Endothelial cell of umbilical vein (primary cell): ENCODE data around the gene ATF3.

Experiments
- EZH2 ChIP-seq: IDR thresholded peaks from 2 replicates; pipeline ENCODE4 v1.6.1; 2012; ENCODE audit warnings: borderline replicate concordance, low read depth, mild to moderate bottlenecking, moderate library complexity, low read length, inconsistent platforms; ENCODE audit not compliant: severe bottlenecking
- FOS ChIP-seq: IDR thresholded peaks from 2 replicates; pipeline ENCODE4 v1.6.1; 2011; ENCODE audit warnings: mild to moderate bottlenecking, low read length, moderate library complexity, borderline replicate concordance; ENCODE audit not compliant: insufficient read depth
- GATA2 ChIP-seq: IDR thresholded peaks from 2 replicates; pipeline ENCODE4 v1.7.0; 2011; ENCODE audit warnings: low read depth, mild to moderate bottlenecking, moderate library complexity, mixed read lengths, low read length; ENCODE audit not compliant: insufficient read length, insufficient read depth
- MYC ChIP-seq: IDR thresholded peaks from one replicate; pipeline ENCODE4 v1.6.1; 2011; ENCODE audit warnings: mild to moderate bottlenecking, low read depth, low read length
- POLR2A ChIP-seq: IDR thresholded peaks from 2 replicates; pipeline ENCODE4 v1.6.1; 2012; ENCODE audit warnings: low read depth, mild to moderate bottlenecking, control low read depth, low read length
- POLR2AphosphoS5 ChIP-seq: IDR thresholded peaks from 2 replicates; pipeline ENCODE4 v1.6.1; 2012; ENCODE audit warnings: low read depth, mild to moderate bottlenecking, control low read depth, low read length, moderate library complexity; ENCODE audit not compliant: insufficient read depth
- TF ChIP-seq, protein P1 (sequence below), 2 donors: IDR thresholded peaks; 1 replicate in 1 of 2; 2 replicates in 1 of 2; pipeline ENCODE4 v1.5.1; 2011; ENCODE audit warnings: low read length in 2 of 2, mild to moderate bottlenecking in 2 of 2, moderate library complexity in 2 of 2, control low read depth in 1 of 2, inconsistent platforms in 1 of 2, low read depth in 1 of 2; ENCODE audit not compliant: insufficient read depth in 1 of 2; ENCODE audit errors: extremely low read depth in 1 of 2
- TF ChIP-seq, protein P2 (sequence below): IDR thresholded peaks from 2 replicates; pipeline ENCODE4 v1.6.1; 2011; ENCODE audit not compliant: insufficient read depth, insufficient read length

DNA sequence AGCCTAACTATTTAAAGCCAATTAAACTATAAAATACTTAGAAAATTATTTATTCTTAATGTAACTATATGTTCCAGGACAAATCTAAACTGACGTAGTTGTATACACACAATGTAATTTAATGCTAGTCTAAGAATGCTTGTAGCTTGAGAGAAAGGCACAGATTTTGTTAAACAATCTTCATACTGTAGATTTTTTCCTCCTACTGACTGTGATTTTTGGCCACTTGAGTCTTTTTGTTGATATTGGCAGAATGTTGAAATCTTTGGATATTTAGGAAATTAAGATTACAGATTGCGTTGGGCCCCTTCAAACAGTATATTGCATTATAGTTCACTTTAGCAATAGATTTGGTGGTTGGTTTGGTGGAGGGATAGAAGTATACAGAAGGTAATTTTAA is 40.5 kb downstream of the ATF3 start:
- TF ChIP-seq POLR2A (no peak), POLR2AphosphoS5 (no peak), FOS (no peak), MYC (no peak), EZH2 (no peak), GATA2 (no peak)
- TF ChIP-seq, protein P1, sequence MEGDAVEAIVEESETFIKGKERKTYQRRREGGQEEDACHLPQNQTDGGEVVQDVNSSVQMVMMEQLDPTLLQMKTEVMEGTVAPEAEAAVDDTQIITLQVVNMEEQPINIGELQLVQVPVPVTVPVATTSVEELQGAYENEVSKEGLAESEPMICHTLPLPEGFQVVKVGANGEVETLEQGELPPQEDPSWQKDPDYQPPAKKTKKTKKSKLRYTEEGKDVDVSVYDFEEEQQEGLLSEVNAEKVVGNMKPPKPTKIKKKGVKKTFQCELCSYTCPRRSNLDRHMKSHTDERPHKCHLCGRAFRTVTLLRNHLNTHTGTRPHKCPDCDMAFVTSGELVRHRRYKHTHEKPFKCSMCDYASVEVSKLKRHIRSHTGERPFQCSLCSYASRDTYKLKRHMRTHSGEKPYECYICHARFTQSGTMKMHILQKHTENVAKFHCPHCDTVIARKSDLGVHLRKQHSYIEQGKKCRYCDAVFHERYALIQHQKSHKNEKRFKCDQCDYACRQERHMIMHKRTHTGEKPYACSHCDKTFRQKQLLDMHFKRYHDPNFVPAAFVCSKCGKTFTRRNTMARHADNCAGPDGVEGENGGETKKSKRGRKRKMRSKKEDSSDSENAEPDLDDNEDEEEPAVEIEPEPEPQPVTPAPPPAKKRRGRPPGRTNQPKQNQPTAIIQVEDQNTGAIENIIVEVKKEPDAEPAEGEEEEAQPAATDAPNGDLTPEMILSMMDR (IDR thresholded peaks at IDR 0.05; ENCODE audit: extremely low read depth in 1 of 2, insufficient read depth in 1 of 2, low read depth in 1 of 2, low read length in 2 of 2): no peak
- TF ChIP-seq, protein P2, sequence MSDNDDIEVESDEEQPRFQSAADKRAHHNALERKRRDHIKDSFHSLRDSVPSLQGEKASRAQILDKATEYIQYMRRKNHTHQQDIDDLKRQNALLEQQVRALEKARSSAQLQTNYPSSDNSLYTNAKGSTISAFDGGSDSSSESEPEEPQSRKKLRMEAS: no peak
